ENCODE results near the gene OR10K2. TPM values are rescaled to one million over a fixed set of nuclear protein-coding genes. Genes with fewer than 3 reads are reported as not detected.
A peak's percentile ranks its signal among the peaks of the same experiment; 100 is the strongest.
"Not testable (repeated sequence)": the region's sequence is repeated elsewhere in the genome, so short reads cannot be mapped to it uniquely, and the experiment has no call there.

Gene OR10K2, protein sequence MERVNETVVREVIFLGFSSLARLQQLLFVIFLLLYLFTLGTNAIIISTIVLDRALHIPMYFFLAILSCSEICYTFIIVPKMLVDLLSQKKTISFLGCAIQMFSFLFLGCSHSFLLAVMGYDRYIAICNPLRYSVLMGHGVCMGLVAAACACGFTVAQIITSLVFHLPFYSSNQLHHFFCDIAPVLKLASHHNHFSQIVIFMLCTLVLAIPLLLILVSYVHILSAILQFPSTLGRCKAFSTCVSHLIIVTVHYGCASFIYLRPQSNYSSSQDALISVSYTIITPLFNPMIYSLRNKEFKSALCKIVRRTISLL
- polyA plus RNA-seq (ENCODE audit: insufficient read length in 3 of 3) = not detected
- long read RNA-seq, donor 1 = 0 reads
- long read RNA-seq, donor 2 = 0 reads
- long read RNA-seq, donor 3 = 0 reads
- long read RNA-seq, donor 4 = 0 reads
- long read RNA-seq, donor 5, partial matches to known transcripts = 0 of 2 reads
- long read RNA-seq, donor 5, other reads (novel, unspliced or antisense) = 0 of 2 reads
- long read RNA-seq, donor 6 = 0 reads
- long read RNA-seq, donor 7 = 0 reads
- long read RNA-seq, donor 8 = 0 reads
- long read RNA-seq, donor 9 = 0 reads
- long read RNA-seq, donor 10 = 0 reads
- long read RNA-seq, donor 11 = 0 reads
- long read RNA-seq, donor 12 = 0 reads
- long read RNA-seq, donor 13 = 0 reads
- long read RNA-seq, donor 14 = 0 reads
- long read RNA-seq, donor 15 = 0 reads
- long read RNA-seq, donor 16 = 0 reads

DNA sequence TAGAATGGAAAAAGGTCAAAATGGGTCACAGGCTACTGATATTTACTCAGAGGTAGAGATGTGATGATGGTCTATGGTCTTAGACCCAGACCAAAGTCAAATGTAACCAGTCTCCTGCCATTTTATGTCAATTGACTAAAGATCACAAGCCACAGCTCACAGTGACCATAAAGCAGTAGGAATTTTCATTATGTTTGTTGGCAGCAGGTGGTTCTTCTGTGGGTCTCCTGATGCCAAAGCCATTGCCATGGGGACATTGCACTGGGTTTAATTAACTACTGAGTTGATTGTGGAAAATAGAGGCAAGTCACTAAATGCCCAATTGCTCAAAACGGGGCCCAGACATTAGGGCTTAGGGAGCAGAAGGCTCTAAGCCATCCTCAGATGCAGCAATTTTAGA lies at the start of gene OR10K2:
Gene OR10K2 (minus strand): TSS at position 101 of the 400 bp plus-strand sequence. CDS start 5,371 bp downstream, outside the sequence.
- DNase-seq = no peak

DNA sequence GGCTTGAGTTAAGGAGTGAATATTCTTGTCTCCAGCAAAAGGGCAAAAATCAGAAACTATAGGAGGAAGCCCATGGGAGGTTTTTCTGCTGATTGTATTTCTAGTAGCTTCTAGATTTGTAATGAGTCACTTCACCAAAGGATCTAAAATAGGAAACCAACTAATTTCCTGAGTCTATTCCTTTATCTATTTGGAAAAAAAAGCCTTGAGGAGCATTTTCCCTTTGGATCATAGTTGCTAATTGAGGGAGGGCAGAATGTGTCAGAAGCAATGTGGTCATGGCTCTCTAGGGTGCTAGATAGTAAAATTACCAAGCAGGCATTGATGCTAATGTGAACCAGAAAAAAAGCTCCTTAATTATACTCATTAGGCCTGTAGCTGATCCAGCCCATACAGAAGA lies 45.9 kb upstream of the OR10K2 start, which contains the start of gene OR10R2:
Gene OR10R2 (plus strand): TSS at position 301 of the 400 bp plus-strand sequence. CDS start 106 bp downstream, outside the sequence.
- DNase-seq = no peak

DNA sequence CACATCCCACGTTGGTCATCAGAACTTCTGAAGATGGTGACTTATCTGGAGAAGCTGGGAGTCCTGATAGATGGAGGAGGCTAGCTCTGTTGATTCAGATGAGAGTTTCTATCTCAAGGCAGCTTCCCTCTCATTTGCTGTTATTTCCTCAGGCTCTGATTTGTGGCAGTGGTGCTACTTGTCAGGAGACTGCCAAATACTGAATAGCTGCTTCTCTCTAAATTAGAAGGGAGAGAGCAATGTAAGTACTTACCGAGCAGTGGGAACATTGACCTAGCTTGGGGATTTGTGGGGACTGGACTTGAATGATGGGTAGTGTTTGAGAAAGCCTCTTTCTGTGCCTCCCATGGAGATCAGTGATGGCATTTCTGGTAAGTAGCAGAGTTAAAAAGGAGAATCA lies 35.5 kb upstream of the OR10K2 start, which contains the start of gene OR10K1:
Gene OR10K1 (plus strand): TSS at position 301 of the 400 bp plus-strand sequence. CDS start 3,728 bp downstream, outside the sequence.
- no peak for DNase-seq

DNA sequence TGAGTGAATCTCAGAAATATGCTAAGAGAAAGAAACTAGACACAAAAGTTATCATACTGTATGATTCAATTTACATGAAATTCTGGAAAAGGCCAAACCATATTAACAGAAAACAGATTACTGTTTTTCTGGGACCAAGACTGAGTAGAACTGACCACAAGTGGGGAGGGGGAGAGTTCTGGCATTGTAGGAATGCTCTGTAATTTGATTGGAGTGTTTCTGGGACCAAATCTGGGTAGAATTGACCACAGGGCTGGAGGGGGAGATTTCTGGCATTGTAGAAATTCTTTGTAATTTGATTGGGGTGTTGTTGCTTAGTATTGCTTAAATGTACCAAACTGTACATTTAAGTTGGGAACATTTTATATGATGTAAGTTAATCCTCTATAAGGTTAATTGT lies 32.2 kb upstream of the OR10K2 start:
- no peak for DNase-seq

DNA sequence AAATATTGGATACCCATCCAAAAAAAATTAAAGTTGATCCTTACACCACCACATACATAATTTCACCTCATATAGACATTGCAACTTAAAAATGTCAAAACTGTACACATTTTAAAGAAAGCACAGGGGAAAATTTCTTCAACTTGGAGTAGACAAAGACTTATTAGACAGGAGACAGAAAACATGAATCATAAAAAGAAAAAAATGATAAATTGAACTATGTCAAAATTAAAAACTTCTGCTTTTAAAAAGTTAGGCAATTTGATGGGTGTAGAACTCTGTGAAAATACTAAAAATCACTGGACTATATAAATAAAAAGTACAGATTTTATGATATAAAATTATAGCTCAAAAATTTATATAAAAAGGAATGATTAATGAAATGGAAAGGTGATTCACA lies 31.2 kb upstream of the OR10K2 start:
- no peak for DNase-seq

DNA sequence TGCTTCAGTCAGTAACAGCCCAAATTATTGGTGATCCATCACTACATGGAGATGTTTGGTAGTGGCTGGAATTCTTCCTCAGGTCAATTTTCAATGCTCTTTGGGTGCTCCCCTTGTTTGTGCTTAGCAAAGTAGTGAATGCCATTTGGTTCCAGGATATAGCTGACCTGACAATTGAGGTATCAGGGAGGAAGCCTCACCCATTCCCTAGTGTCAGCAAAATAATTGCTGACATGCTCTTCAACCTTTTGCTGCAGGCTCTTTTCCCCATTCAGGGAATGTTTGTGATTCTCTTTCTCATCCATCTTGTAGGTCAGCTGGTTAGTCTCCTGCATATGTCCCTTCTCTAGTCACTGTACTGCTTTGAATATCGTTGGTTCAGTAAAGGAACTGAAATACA lies 28.5 kb upstream of the OR10K2 start:
- DNase-seq = no peak

DNA sequence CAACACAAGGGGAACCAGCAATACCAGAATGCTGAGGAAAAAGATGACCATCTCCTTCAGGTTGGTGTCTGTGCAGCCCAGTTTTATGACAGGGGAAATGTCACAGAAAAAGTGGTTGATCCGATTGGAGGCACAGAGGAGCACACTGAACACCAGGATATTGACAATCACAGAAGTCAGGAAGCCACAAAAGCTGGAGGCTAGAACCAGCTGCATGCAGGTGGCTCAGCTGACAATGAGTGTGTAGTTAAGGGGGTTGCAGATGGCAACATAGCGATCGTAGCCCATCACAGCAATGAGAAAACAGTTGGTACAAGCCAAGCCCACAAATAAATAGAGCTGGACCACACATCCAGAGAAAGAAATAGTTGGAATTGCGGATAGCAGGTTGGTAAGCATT lies 19.3 kb upstream of the OR10K2 start:
- no peak for DNase-seq

DNA sequence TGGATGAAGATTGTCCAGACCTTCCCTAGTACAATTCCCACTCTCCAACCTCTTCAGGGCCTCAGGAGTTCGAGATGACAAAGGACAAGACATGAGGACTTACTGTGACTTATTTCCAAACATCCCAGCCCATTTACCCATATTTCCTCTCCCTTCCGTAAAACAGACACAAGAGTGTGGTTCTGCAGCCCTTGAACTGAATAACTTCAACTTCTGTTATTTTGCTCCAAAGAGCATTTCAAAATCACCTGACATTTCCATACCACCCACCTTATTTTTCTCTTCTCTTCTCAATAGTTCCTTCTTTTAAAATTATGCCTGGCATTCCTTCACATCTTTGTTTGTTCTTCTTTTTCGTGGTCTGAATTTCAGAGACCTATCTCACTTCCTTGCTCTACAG lies 8.7 kb upstream of the OR10K2 start:
- DNase-seq = no peak

DNA sequence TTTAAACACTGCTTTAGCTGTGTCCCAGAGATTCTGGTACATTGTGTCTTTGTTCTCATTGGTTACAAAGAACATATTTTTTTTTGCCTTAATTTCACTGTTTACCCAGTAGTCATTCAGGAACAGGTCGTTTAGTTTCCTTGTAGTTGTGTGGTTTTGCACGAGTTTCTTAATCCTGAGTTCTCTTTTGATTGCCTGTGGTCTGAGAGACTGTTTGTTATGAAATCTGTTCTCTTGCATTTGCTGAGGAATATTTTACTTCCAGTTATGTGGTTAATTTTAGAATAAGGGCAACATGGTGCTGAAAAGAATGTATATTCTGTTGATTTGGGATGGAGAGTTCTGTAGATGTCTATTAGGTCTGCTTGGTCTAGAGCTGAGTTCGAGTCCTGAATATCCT lies 4.1 kb upstream of the OR10K2 start:
- DNase-seq = not testable (repeated sequence)

DNA sequence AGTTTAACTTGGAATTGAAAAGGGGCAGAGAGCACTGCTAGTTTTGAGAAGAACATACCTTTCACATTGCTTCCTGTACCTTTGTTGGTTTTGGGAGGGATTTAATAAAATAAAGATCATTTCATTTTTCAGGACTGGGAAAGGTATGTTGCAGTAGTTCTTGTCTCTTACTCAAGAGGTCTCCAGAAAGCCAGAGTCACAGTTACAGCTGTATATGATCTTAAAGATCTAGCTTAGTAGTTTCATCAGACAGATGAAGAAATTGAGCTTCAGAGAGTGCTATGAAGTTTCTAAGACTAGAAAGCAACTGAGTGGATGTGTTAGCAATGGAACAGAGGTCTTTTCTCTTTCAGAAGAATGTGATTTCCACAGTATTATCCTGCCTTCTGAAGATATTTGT lies 1.0 kb downstream of the OR10K2 start:
- no peak for DNase-seq

DNA sequence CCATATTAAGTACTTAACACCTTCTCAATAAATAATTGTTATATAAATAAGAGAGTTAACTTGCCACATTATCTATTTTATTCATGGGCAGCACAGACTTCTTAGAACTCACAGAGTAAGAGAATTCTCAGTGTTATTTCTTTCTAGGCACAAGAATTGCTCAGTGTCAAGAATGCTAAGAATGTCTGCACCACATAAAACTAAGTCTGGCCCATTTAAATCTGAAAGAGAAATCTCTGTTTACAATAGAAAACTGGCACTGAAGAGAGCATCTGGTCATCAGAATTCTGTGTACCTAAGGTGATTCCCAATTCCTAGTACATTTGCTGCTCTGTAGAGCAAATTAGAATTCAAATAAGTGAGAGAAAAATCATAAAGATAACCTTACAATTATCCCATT lies 3.8 kb downstream of the OR10K2 start:
- no peak for DNase-seq

DNA sequence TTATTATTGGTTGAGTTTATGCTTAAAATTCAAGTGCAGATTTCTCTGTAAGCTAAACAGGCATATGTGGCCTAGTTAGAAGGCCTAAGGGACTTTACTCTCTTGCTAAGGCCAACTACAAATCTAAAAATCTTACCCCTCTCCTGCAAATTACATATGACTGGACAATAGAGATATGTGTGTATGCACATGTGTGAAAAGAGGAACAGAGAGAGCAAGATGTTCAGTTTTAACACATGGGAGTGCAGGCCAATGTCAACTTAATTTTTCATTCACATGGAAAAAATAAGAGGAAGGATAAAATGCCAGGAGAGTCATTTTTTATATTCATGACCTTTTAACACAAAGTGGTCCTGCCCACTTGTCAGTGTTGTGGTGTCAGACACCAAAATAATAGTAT lies 8.5 kb downstream of the OR10K2 start:
- DNase-seq = no peak

DNA sequence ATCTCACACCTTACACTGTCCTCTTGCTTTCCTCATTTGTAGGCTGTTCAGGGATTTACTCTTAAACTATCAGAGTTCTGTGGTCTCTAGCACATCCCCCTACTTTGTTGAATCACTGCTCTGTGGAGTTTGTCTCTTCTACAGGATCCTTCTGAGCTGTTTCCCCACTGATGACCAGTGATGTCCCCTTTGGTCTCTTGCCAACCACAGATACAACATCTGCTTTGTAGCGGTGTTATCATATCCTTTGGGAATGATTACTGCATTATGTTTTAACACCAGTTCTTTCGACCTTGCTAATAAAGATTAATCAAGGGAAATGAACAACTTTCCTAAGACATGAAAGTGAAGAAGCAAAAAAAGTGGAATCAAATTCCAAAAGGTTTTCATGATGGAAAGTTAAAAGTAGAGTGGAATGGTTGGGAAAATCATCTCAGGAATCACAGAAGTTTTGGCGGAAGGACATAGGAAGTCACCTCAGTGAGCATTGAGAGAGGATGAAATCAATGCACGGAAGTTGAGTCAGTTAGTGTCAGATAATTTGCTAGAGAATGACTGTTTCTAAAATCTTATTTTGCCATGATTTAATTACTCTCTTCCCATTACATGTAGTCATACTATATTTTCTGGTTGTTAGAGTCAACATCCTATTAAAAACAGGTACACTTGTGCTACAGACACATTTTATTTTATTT lies 11.2 kb downstream of the OR10K2 start:
- DNase-seq = no peak

DNA sequence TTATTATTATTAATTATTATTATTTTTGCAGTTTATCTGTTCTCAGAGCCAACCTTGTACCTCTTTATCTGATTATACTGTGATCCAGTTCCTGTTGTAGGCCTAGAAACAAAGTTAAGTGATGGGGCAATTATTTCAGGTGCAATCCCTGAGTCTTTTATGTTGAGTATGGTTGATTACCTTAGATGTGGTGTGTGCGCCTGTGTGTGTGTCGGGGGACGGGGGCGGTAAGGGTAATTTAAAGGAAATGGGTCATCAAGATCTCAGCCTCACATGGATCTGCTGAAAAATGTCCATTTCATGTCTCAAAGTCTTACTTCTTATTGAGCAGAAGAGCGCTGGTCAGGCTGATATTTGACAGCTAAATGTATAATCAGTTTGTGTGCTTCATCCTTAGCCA lies 18.9 kb downstream of the OR10K2 start:
- DNase-seq = no peak

DNA sequence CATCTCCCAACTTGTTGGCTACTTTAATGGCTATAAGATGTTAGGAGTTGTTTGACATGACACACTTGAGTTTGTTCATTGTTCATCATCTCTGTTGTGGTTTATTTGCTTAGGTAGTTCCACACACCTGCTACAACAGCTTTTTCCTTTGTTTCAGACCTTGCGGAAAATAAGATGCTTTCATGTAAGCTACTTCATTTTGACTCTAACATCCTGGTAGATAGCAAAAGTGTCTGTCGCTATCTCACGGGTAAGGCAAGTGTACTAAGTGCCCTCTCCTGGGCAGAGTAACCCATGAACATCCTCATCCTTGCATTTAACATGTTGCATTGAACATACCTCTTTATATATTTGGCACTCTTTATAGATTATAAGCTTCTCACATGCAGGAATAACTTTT lies 25.2 kb downstream of the OR10K2 start:
- DNase-seq = no peak

DNA sequence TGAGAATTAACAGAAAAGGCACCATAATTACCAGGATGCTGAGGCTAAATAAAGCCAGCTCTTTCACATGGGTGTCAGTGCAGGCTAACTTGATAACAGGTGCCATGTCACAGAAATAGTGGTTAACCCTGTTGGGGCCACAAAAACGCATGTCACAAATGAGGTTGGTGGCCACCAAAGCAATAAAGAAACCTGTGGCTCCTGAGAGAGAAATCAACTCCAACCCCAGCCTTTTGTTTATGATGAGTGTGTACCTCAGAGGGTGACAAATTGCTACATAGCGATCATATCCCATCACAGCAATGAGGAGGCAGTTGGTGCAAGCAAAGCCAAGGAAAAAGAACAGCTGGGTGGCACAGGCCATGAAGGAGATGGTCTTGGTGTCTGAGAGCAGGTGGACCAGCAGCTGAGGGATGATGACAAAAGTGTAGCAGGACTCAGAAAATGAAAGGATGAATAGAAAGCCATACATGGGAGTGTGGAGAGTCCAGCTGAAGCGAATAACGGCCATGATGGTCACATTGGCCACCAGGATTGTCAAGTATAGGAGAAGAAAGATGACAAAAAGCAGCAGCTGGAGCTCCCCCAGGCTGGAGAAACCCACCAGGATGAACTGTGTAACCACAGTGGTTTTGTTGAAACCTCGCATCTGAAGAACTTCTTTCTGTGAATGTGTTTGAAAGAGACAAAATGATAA lies 27.1 kb downstream of the OR10K2 start, which contains the start of gene OR10T2:
Gene OR10T2 (minus strand): TSS at position 649 of the 697 bp plus-strand sequence. CDS start 0 bp downstream, at position 649.
- no peak for DNase-seq

DNA sequence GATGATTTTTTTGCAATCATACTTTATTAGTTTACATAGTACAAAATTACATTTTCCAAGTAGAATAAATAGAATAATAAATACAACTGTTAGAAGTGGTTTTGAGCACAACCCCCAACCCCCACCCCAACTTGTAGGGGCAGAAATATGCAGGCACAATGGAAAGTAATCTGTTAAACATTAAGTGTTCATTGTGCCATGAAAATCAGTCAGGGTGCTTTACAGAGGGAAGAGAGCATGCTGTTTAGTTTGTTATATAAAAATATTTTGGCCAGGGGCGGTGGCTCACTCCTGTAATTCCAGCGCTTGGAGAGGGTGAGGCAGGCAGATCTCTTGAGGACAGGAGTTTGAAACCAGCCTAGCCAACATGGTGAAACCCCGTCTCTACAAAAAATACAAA lies 29.4 kb downstream of the OR10K2 start:
- peak; percentile 4 for DNase-seq

DNA sequence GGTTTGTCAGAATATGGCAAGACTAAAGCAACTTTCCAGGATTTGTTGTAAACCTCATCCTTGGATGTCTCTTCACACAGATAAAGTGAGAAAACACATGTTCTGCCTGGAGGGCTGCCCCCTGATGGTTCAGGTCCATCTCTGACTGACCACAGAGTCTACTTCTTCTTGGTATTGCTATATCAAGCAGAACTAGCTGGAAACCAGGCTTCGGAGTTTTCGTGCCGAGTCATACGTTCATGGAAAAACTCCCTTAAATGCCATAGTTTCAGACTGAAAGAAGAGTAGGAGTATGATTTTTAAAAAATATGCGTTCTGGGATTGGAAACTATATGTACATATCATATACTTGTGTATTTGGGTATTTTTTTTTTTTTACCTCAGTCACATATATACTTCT lies 32.6 kb downstream of the OR10K2 start:
- DNase-seq = no peak

DNA sequence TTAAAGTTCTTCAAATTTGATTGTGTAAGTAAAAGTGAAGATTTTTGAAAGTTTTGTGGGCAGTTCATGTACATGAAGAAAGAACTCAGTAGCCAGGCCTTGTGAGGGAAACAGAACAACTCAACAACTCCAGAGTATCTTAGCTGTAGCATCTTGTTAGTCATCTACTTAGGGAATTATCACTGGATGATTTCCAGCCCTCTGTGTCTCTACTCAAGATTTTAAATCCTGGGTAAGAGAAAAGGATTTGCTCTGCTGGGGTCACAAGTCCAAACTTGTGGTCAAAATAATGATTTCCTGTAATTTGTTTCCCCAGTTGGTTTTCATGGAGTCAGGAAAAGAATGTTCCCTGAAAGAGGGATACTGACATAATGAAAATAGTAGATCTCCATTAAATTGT lies 34.9 kb downstream of the OR10K2 start:
- no peak for DNase-seq

DNA sequence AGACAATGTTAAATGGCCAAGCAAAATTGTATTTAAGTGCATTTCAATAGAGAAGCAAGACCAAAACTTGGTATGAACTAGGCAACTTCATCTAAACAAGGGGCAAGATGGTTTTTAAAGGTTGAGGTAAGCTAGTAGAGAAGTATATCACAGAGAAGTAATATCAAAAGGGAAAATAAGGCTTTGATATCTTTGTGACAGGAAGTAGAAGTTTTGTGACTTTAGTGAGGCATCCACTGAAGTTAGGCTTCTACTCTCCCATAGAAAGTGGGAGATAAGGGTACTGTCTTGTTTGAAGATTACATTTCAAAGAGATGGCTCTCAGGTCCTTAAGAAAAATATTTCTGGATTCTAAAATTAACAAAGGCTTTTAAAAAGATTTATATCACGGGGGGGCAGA lies 35.7 kb downstream of the OR10K2 start:
- no peak for DNase-seq

DNA sequence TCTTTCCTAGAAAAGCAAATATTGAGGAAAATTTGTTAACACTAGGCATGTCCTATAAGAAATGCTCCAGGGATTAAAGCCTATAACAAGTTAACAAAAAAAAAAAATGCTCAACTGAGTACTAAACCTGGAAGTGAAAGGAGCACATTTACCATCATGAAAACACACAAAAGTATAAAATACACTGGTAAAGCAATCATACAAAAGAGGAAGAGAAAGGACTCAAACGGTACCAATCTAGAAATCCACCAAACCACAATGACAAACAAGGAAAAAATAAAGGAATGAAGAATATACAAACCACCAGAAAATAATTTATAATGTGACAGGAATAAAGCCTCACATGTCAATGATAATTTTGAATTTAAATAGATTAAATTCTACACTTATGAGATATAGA lies 51.2 kb downstream of the OR10K2 start:
- no peak for DNase-seq

DNA sequence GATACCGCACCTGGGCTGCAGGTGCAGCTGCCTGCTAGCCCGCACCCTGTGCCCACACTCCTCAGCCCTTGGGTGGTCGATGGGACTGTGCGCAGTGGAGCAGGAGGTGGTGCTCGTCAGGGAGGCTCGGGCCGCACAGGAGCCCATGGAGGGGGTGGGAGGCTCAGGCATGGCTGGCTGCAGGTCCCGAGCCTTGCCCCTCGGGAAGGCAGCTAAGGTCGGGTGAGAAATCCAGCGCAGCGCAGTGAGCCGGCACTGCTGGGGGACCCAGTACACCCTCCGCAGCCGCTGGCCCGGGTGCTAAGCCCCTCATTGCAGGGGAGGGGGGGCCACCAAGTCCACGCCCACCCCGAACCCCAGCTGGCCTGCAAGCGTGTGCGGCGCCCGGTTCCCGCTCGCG lies 51.9 kb downstream of the OR10K2 start:
- not testable (repeated sequence) for DNase-seq
